Measurements from ENCODE around the gene ZEB2.

Gene ZEB2

GRCh38 chr2:144421606-144422510, 98.1 kb downstream of the ZEB2 start:
- no peaks in the 10 kb centered on the region for H3K79me2 ChIP-seq (ENCODE audit: control insufficient read depth, low read length)
- H3K36me3 ChIP-seq (ENCODE audit: control insufficient read depth, low read length) = peaks cover 8% of the 10 kb centered on the region
- peak overlapping the region; percentile 6; the same call in 1 of the 2 replicates for H3K4me2 ChIP-seq (ENCODE audit: low read length)
- no peaks in the 10 kb centered on the region for H3K27me3 ChIP-seq (ENCODE audit: control insufficient read depth, low read length)
- no peak overlapping the region for H3K4me3 ChIP-seq (ENCODE audit: low read length)
- no peaks in the 10 kb centered on the region for H3K9me3 ChIP-seq (ENCODE audit: control insufficient read depth, insufficient read depth, low read length)
- H3K4me1 ChIP-seq (ENCODE audit: control insufficient read depth, low read length) = peaks cover 29% of the 10 kb centered on the region
- TF ChIP-seq EZH2phosphoT487 (IDR thresholded peaks at IDR 0.05; ENCODE audit: borderline replicate concordance, low read length) (no peak), CTCF (IDR thresholded peaks at IDR 0.05; ENCODE audit: low read depth, low read length, poor library complexity, severe bottlenecking) (no peak)
- no peak overlapping the region for H3K27ac ChIP-seq (ENCODE audit: low read depth, low read length)
- no peaks in the 10 kb centered on the region for H3F3A ChIP-seq (ENCODE audit: control insufficient read depth, insufficient read depth)
- H3K9me2 ChIP-seq (replicated peaks; ENCODE audit: control insufficient read depth, low read length) = no peaks in the 10 kb centered on the region
- H4K20me1 ChIP-seq (ENCODE audit: control insufficient read depth, insufficient read depth, low read depth, low read length) = no peaks in the 10 kb centered on the region

- H4K20me1 ChIP-seq (ENCODE audit: control insufficient read depth, insufficient read depth, low read depth, low read length) = no peaks in the 10 kb centered on the region
- TF ChIP-seq EZH2phosphoT487 (IDR thresholded peaks at IDR 0.05; ENCODE audit: borderline replicate concordance, low read length) (no peak), CTCF (IDR thresholded peaks at IDR 0.05; ENCODE audit: low read depth, low read length, poor library complexity, severe bottlenecking) (no peak)
Observed at GRCh38 chr2:144419218-144419617, 100.7 kb downstream of the ZEB2 start.

GRCh38 chr2:144415386-144415785, 104.5 kb downstream of the ZEB2 start:
- peaks cover 3% of the 10 kb centered on the region for H3K36me3 ChIP-seq (ENCODE audit: control insufficient read depth, low read length)
- H3K27me3 ChIP-seq (ENCODE audit: control insufficient read depth, low read length) = no peaks in the 10 kb centered on the region
- no peaks in the 10 kb centered on the region for H3F3A ChIP-seq (ENCODE audit: control insufficient read depth, insufficient read depth)
- H3K79me2 ChIP-seq (ENCODE audit: control insufficient read depth, low read length) = no peaks in the 10 kb centered on the region
- no peak overlapping the region for H3K4me2 ChIP-seq (ENCODE audit: low read length)
- no peaks in the 10 kb centered on the region for H4K20me1 ChIP-seq (ENCODE audit: control insufficient read depth, insufficient read depth, low read depth, low read length)
- H3K9me2 ChIP-seq (replicated peaks; ENCODE audit: control insufficient read depth, low read length) = no peaks in the 10 kb centered on the region
- H3K9me3 ChIP-seq (ENCODE audit: control insufficient read depth, insufficient read depth, low read length) = no peaks in the 10 kb centered on the region
- H3K27ac ChIP-seq (ENCODE audit: low read depth, low read length) = no peak overlapping the region
- H3K4me1 ChIP-seq (ENCODE audit: control insufficient read depth, low read length) = no peaks in the 10 kb centered on the region
- TF ChIP-seq EZH2phosphoT487 (IDR thresholded peaks at IDR 0.05; ENCODE audit: borderline replicate concordance, low read length) (no peak), CTCF (IDR thresholded peaks at IDR 0.05; ENCODE audit: low read depth, low read length, poor library complexity, severe bottlenecking) (no peak)
- H3K4me3 ChIP-seq (ENCODE audit: low read length) = no peak overlapping the region

More at GRCh38 chr2:144419218-144419617, 100.7 kb downstream of the ZEB2 start:
- Histone ChIP-seq H3F3A (ENCODE audit: control insufficient read depth, insufficient read depth) (no peaks in the 10 kb centered on the region), H3K9me2 (replicated peaks; ENCODE audit: control insufficient read depth, low read length) (no peaks in the 10 kb centered on the region), H3K27ac (ENCODE audit: low read depth, low read length) (no peak overlapping the region), H3K27me3 (ENCODE audit: control insufficient read depth, low read length) (no peaks in the 10 kb centered on the region), H3K4me2 (ENCODE audit: low read length) (no peak overlapping the region), H3K36me3 (ENCODE audit: control insufficient read depth, low read length) (peaks cover 8% of the 10 kb centered on the region), H3K9me3 (ENCODE audit: control insufficient read depth, insufficient read depth, low read length) (no peaks in the 10 kb centered on the region), H3K79me2 (ENCODE audit: control insufficient read depth, low read length) (no peaks in the 10 kb centered on the region), H3K4me3 (ENCODE audit: low read length) (no peak overlapping the region), H3K4me1 (ENCODE audit: control insufficient read depth, low read length) (peaks cover 13% of the 10 kb centered on the region)
